A204.1 (cell line): ENCODE results near the gene DENND2A.
"Not testable (repeated sequence)": the region's sequence is repeated elsewhere in the genome, so short reads cannot be mapped to it uniquely, and the experiment has no call there.

Source experiments
- FAIRE-seq: peaks from 2 replicates; lab custom pipeline; 2012; peaks lifted over from hg19 to GRCh38; lab: Jason Lieb, UNC

DENND2A gene

DNA sequence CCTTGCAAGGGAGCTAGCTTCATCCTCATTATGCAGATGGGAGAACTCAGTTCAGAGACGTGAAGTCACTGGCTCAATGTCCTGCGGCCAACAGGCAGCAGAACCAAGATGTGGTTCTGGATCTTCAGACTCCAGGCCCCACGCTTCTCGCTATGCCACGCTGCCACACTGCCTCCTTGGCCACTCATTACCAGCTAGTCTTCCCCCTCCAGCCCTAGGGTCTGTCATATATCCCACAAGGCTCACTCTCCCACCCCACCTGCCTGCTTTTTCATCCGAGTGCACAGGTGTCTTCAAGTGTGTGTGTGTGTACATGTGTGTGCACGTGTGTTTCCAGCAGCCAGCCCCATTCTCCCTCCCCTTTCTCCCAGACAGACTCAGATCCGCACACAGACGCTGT lies 53.4 kb downstream of the DENND2A start:
- FAIRE-seq = no peak

DNA sequence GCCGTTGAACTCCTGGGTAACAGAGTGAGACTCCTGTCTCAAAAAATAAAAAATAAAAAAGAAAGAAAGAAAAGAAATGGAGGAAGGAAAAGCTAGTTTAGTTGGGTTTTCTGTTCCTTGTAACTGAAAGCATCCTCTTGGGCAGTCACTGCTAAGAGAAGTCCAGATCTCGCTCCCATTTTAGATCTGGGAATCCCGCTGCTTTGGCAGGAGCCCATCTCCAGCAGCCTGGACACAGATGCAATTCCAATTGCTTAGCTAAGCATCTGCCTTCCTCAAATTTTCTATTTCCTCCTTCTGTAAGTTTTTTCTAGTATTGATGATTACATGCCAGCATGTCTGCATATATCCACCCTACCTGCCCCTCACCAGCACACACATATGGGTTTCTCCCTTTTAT lies 54.1 kb downstream of the DENND2A start:
- FAIRE-seq = no peak

DNA sequence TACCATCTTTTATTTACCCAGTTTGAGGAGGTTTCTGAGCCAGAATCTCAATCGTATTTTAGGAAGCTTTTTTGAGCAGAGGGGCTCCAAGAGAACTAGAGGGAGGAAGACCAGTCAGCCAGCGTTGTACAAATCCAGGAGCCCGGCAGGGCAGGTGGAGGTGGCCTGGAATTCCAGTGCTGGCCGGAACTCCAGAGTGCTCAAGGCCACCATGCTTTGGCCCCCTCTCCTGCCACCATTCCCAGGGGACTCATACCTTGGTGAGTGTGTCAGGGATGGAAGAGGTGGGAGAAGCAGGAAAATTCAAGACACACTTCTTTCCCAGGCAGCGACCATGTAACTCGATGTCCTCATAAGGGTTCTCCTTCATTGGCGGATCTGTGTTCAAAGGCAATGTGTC lies 55.3 kb downstream of the DENND2A start:
- FAIRE-seq = no peak

DNA sequence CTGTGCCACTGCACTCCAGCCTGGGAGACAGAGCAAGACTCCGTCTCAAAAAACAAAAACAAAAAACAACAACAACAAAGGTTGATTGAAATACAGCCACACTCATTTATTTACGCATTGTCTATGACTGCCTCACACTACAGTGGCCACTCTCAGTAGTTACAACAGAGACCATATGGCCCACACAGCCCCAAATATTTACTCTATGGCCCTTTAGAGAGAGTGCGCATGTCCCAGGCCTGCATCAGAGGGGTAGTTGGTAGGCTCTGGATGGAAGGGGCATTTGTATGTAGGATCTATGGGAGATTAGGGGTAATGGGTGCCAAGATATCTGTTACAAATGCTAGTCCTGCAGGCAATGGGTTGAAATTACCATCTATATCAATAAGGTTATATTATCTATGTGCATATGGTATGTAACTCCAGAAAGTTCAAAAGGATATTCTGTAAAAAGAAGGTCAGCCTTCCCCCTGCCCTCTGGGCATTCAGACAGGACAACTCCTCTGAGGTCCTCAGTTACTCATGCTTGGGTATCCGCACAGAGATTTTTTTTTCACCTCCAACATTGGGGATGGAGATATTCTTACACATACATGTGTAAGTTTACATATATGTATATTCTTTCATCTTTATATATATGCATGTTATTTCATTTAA lies 56.3 kb downstream of the DENND2A start:
- FAIRE-seq = no peak

DNA sequence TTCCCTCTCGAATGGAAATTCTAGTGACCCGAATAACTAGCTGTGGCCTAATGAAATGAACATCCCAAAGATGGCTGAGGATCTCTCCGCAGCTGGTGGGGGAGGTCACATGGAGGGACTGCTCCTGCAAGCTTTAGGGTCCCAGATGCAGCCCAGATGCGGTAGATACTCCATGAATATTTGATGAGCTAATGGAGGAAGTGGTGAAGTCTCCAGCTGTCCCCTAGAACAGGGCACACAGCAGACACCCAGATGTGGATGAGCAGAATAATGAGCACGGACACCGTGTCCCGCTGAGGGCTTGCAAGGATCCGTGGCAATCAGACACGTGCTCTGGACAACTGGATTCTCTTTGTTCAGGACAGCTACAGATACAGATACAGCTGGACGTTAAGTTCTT lies 59.2 kb downstream of the DENND2A start:
- no peak for FAIRE-seq

DNA sequence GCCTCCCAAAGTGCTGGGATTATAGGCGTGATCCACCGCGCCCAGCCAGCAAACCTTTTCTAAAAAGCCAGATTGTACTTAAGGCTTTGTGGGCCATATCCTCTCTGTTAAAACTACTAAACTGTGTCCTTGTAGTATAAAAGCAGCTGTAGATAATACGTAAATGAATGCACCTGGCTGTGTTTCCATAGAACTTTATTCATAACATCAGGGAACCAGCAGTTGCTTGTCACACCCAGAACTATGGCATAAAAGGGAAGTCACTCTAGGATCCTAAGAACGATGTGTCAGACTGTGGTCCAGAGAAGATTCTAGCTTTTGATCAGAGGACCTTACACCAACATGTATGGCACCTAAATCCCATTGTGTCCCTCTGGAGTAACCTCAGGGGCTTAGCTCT lies 63.0 kb downstream of the DENND2A start:
- no peak for FAIRE-seq

DNA sequence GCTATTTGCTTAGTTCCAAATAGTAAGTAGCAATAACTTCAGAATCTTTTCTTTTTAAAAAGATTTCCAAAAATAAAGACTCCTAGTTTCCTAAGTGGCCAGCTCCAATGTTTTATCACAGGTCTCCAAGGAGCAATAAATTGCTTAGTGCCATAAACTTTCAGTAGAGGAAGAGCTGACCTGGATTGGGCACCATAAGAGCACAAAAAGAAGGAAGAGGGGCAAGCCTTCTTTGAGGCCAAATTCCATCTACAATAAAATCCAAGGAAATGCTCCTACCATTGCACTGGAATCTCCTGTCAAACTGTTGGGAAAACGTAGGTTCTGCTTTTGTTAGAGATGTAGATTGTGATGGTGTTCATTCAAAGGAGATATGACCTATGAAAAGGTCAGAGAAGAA lies 64.0 kb downstream of the DENND2A start:
- no peak for FAIRE-seq

DNA sequence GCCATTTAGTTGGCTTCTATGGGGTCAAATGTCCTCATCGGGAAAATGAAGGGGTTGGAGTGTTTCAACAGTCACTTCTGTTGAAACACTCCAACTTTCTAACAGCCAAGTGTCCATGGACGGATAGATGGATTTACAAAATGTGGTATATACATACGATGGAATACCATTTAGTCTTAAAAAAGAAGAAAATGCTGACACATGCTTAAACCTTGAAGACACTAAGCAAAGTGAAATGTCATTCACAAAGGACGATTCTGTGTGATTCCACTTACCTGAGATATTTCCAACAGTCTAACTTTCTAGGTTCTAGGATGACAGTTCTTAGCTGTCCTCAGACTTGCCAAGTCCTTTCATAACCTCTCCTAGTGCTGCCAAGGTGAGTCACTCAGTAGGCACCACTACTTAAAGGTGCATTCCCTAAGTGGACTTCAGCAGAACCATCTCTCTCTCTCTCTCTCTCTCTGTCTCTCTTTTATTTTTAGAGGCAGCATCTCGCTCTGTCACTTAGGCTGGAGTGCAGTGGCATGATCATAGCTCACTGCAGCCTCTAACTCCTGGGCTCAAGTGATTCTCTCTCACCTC lies 69.0 kb downstream of the DENND2A start:
- FAIRE-seq = no peak

DNA sequence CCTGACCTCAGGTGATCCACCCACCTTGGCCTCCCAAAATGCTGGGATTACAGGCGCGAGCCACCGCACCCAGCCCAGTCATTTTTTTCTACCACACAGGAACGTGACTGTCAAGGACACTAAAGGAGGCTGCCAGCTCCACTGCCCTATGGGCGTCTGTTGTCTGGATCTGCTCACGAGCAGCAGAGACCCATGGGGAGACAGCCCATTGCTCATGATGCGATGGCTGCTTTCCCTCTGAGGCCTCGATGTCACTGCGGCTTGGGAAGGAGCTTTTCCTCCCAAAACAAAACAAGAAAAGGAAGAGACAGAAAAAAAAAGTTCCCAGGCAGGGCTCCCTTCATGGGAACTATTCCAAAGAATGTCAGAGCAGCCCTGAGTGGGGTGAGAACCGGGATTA lies 70.5 kb downstream of the DENND2A start:
- no peak for FAIRE-seq

DNA sequence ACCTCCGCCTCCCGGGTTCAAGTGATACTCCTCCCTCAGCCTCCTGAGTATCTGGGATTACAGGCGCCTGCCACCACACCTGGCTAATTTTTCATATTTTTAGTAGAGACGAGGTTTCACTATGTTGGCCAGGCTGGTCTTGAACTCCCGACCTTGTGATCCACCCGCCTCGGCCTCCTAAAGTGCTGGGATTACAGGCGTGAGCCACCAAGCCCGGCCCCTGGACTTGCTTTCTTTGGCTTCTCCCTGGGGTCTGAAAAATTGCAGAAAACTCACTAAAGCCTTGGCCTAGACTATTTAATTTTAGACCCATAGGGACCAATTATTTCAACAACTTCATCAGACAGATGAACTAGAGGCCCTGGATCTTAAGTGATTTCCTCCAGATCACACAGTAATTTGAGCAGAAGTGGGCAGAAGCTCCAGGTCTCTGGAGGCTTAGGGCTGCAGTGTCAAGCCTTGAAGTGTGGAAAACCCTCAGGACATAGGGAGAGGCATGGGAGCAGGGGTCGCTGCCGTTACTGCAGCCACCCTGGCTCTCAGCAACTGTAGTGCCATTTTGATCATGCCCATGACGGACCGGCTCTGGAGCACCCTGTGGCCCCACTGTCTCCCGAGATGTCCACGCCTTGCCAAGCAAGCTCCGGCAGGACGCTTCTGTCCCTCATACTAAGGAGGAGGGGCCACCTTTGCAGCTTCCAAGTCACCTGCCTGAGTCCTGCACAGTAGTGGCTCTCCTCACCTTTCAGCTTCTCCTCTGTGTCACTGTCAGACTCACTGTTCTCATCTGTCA lies 72.4 kb downstream of the DENND2A start:
- FAIRE-seq = no peak

DNA sequence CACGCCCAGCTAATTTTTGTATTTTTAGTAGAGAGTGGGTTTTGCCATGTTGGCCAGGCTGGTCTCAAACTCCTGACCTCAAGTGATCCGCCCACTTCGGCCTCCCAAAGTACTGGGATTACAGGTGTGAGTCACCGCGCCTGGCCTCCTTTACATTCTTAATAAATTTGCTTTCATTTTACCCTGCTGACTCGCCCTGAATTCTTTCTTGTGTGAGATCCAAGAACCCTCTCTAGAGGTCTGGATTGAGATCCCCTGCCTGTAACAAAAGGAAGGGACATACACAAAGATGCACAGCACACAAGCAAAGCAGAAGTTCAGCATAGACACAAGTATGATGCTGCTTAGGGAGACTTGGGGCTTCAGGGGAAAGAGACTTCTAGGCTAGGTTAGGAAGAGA lies 74.4 kb downstream of the DENND2A start:
- not testable (repeated sequence) for FAIRE-seq

DNA sequence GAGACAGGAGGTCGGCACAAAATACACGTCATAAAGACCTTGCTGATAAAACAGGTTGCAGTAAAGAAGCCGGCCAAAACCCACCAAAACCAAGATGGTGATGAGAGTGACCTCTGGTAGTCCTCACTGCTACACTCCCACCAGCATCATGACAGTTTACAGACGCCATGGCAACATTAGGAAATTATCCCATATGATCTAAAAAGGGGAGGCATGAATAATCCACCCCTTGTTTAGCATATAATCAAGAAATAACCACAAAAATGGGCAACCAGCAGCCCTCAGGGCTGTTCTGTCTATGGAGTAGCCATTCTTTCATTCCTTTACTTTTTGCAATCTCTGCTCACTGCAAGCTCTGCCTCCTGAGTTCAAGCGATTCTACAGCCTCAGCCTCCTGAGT lies 74.9 kb downstream of the DENND2A start:
- not testable (repeated sequence) for FAIRE-seq

DNA sequence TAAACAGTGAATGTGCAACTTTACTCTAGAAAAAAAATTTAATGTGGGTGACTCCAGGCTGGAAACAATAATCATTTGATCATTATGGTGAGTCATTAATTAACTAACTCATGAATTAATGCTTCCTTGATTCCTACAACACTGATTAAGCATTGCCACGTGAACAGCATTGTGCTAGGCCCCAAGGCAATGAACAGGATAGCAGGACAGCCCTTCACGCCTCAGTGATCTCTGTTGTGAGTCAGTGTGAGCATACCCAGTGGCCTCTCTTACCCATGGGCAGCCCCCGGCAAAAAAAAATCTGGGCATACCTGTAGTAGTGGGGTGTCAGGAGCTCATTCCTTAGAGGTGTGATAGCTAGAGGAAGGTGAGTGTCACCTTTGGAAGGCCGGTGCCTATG lies 76.0 kb downstream of the DENND2A start:
- FAIRE-seq = no peak

DNA sequence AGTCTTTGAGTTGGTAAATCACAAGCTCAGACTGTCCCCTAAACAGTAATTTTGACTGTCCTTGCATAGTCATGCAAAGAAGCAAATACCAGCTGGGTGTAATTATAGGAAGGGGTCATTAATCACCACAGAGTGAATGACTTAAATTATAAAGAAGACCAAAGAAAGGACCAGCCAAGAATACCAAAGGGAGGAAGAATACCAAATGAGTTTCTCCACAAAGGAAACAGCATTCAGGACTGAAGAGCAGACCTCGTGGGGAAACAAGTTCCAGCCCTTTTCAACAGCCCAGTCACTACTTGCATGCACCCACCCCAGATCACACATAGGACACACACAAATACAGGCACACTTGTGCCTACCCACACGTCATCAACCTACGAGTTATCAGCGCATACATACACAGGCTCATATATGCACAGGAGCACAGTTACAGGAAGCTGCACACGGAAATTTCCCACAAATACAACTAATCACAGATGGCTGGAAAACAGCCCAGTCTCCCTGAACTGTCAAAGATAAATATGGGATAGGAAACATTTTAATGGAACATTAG lies 77.6 kb downstream of the DENND2A start:
- FAIRE-seq = no peak

DNA sequence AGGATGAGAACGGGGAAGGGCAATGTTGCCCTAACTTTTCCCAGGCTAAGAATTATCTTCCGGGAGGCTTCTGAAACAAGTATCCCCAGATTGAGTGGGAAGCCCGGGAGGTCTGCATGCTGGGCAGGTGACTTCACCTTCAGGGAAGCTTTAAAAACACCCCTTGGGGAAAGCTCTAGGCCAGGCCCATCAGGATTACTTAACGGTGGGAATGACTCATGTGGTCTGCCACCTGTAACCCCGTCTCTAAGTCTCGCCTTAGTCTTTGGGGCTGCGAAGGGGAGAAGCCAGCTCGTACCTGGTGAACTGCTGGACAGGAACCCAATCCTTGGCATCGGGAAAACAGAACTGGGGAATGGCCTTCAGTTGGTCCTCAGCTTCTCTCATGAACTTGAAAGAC lies 81.2 kb downstream of the DENND2A start:
- FAIRE-seq = no peak

DNA sequence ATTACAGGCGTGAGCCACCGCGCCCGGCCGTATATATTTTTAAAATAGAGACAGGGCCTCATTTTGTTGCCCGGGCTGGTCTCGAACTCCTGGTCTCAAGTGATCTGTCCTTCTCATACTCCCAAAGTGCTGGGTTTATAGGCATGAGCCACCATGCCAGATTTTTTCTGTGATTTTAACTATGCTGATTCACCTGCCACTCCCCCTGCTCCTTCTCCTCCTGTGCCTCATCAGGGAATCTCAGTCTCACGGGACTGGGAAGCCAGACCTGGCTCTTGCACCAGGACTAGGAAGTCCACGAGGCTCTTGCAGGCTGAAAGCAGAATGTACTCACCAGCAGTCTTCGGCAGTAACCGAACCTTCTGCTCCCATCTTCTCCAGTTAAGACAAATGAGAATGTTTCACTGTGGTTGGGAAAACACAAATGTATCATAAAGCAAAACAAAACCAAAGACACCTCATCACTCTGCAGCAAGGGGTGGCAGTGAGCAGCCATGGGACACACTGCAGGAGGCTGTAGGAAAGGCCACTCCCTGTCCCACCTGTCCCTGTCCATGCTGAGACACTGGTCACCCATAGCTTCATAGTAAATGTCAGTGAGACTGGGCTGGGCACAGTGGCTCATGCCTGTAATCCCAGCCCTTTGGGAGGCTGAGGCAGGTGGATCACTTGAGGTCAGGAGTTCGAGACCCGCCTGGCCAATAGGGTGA lies 82.6 kb downstream of the DENND2A start:
- FAIRE-seq = no peak

DNA sequence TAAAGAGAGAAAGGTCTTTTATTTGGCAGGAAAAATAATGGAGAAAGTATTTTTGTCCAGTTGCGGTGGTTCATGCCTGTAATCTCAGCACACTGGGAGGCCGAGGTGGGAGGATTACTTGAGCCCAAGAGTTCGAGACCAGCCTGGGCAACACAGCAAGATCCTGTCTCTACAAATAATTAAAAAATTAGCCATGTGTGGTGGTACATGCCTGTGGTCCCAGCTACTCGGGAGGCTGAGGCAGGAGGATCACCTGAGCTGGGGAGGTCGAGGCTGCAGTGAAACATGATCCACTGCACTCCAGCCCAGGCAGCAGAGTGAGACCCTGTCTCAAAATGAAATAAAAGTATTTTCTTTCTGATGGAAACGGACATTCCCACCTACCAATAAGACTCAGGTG lies 83.5 kb downstream of the DENND2A start:
- FAIRE-seq = no peak

DNA sequence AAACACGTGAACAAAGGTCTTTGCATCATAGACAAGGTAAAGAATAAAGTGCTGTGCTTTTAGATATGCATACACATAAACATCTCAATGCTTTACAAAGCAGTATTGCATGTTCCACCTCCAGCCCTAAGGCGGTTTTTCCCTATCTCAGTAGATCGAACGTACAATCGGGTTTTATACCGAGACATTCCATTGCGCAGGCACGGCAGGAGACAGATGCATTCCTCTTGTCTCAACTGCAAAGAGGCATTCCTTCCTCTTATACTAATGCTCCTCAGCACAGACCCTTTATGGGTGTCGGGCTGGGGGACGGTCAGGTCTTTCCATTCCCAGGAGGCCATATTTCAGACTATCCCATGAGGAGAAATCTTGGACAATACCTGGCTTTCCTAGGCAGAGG lies 87.4 kb downstream of the DENND2A start:
- not testable (repeated sequence) for FAIRE-seq

DNA sequence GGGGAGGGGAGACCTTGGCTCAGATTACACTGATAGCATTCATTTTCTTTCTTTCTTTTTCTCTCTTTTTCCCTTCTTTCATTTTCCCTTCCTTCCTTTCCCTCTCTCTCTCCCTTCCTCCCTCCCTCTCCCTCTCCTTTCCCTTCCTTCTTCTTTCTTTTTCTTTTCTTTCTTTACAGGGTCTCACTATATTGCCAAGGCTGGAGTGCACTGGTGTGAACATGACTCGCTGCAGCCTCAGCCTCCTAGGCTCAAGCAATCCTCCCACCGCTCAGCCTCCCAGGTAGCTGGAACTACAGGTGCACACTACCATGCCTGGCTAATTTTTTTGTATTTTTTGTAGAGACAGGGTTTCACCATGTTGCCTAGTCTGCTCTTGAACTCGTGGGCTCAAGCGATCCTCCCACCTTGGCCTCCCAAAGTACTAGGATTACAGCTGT lies 88.4 kb downstream of the DENND2A start:
- no peak for FAIRE-seq

DNA sequence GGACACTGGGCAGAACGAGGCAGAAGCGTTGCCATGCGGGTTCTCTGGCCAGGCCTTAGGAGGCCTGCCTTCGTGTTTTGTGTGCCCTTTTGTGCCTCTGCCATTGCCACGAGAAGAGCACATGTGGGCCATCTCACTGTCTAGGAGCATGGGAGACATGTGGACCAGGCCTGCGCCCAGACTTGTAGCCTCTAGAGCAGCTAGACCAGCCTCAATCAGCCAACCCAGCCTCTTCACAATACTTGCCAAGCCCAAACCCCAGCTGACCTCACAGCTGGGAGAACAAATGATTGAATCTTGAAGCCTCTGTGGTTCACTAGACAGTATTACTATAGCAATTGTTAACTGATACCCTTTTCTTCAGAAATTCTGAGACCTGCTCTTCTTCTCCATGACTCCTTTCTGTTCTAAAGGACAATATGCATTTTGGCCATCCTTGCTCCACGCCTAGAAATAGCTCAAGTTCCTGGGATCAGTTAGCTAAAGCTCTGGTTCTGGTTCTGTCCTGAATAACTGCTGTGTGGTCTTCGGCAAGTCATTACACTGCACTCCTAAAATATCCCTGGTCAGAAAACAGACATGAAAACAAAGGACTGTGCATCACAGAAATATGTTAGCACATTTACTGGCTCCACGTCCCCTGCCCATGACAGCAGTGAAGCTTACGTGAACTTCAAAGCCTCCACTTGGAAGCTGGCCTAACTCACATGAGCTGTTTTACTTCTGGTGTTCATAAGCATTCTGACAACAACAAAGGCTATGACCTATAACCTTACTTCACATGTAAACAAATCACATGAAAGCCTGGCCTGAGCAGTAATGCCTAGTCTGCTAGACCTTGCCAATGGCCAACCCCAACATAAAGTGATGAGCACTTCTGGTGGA lies 89.0 kb downstream of the DENND2A start:
- no peak for FAIRE-seq

DNA sequence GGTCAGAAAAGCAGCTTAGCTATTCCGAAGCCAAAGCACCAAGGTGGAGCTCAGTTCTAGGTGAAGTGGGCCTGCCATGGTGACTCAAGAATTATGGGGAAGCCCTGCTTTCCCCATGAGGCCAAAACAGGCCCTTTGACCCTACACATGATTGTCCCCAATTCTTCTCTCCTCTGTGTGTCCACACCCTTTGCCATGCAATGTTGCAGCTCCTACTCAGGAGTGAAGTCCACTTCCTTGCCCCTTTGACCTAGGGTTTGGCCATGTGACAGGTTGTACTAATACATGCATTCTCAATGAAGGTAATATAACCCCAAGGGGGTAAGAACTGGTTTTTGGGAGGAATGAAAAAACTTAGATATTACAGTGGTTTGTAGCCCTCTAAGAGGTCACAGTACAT lies 93.7 kb downstream of the DENND2A start:
- no peak for FAIRE-seq

DNA sequence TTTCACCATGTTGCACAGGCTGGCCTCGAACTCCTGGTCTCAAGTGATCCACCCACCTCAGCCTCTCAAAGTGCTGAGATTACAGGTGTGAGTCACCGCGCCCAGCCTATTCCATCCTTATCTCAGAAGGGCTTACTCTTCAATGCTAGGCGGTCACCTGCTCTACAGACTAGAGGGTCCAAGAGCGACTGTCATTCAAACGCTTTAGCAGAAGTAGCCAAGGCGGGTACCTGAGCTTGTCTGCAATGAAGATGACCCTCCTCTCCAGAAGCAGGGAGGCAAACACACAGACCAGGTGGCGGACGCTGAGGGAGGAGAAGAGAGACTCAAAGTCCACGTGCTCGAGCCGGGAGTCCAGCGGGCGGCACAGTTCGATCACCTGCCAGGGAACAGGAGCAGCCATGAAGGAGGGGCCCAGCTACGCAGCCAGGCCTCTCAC lies 96.2 kb downstream of the DENND2A start:
- FAIRE-seq = no peak
